Endothelial cell of umbilical vein (primary cell): ENCODE measurements around the gene LTO1. TPM values are rescaled to one million over a fixed set of nuclear protein-coding genes. Genes with fewer than 3 reads are reported as not detected.

Source experiments
- BruUV-seq: library from RNA; stranded (reverse); fragments of 400-500 nt; replicated peaks from 2 replicates; lab custom pipeline; 2021; lab: Mats Ljungman, UMichigan
- CTCF ChIA-PET: fragments of 300-600, 350-600 bp; sonication (Branson Sonifier 250); formaldehyde crosslinking; loops from one replicate; lab custom pipeline; 2021; ENCODE audit warnings: antibody characterized with exemption, inconsistent platforms; lab: Charles Lee
- POLR2A ChIA-PET: fragments of 300-600, 350-600 bp; sonication (Branson Sonifier 250); formaldehyde crosslinking; loops from one replicate; lab custom pipeline; 2021; ENCODE audit warnings: antibody characterized with exemption, inconsistent platforms; lab: Charles Lee
- DNase-seq: peaks from one replicate; pipeline ENCODE4 v3.0.0-alpha.2; 2011; ENCODE audit warnings: low read depth, low spot score
- FAIRE-seq: peaks from 2 replicates; lab custom pipeline; 2011; peaks lifted over from hg19 to GRCh38; lab: Jason Lieb, UNC
- H2AFZ ChIP-seq: 2 replicates; pipeline ENCODE4 v1.6.0; 2012; ENCODE audit warnings: low read depth, low read length, control low read depth, inconsistent platforms
- H3K27ac ChIP-seq: 2 replicates; pipeline ENCODE4 v1.5.1; 2011; ENCODE audit warnings: low read depth, mild to moderate bottlenecking, control low read depth, low read length, moderate library complexity; ENCODE audit not compliant: insufficient read depth
- H3K27me3 ChIP-seq, 2 experiments: 2 replicates each; pipeline versions ENCODE4 v1.6.0 to v1.6.1; 2011; ENCODE audit warnings: low read length in 2 of 2, mixed read lengths in 1 of 2; ENCODE audit not compliant: control insufficient read depth in 2 of 2, insufficient read depth in 2 of 2
- H3K36me3 ChIP-seq, 2 experiments: 2 replicates in 1 of 2; 3 replicates in 1 of 2; pipeline ENCODE4 v1.5.1; 2011; ENCODE audit warnings: low read length in 2 of 2, mild to moderate bottlenecking in 1 of 2, moderate library complexity in 1 of 2; ENCODE audit not compliant: control insufficient read depth in 2 of 2, insufficient read depth in 2 of 2; ENCODE audit errors: extremely low read depth in 1 of 2
- H3K4me1 ChIP-seq: 3 replicates; pipeline ENCODE4 v1.5.1; 2011; ENCODE audit warnings: mild to moderate bottlenecking, low read length; ENCODE audit not compliant: control insufficient read depth, insufficient read depth; ENCODE audit errors: extremely low read depth
- H3K4me2 ChIP-seq: 2 replicates; pipeline ENCODE4 v1.6.1; 2011; ENCODE audit warnings: low read length, control low read depth, mixed read lengths; ENCODE audit not compliant: insufficient read depth
- H3K4me3 ChIP-seq, 3 experiments: fragments of 200-600 bp in 1 of 3; sonication (generic), shearing (Covaris generic) in 1 of 3; replicated peaks in 1 of 3; 2 replicates each; pipeline ENCODE4 v1.5.1; 2011 to 2016; ENCODE audit warnings: control low read depth in 3 of 3, low read length in 3 of 3, mild to moderate bottlenecking in 2 of 3, inconsistent platforms in 1 of 3, low read depth in 1 of 3, moderate library complexity in 1 of 3; ENCODE audit not compliant: insufficient read depth in 1 of 3
- H3K79me2 ChIP-seq: 2 replicates; pipeline ENCODE4 v1.6.0; 2012; ENCODE audit warnings: low read length, inconsistent platforms; ENCODE audit not compliant: control insufficient read depth, insufficient read depth
- H3K9ac ChIP-seq: replicated peaks from 2 replicates; pipeline ENCODE3; 2011; ENCODE audit warnings: low read length, control low read depth; ENCODE audit not compliant: insufficient read depth; ENCODE audit errors: extremely low read depth
- H3K9me1 ChIP-seq: replicated peaks from 3 replicates; pipeline ENCODE4 v1.6.0; 2011; ENCODE audit warnings: mild to moderate bottlenecking, low read length; ENCODE audit not compliant: control insufficient read depth, insufficient read depth; ENCODE audit errors: extremely low read depth
- H3K9me3 ChIP-seq: replicated peaks from 2 replicates; pipeline ENCODE4 v1.5.1; 2012; ENCODE audit warnings: low read length, inconsistent platforms; ENCODE audit not compliant: control insufficient read depth, insufficient read depth
- H4K20me1 ChIP-seq: replicated peaks from 2 replicates; pipeline ENCODE3; 2011; ENCODE audit warnings: mild to moderate bottlenecking, low read length; ENCODE audit not compliant: control insufficient read depth, insufficient read depth; ENCODE audit errors: extremely low read depth
- EZH2 ChIP-seq: IDR thresholded peaks from 2 replicates; pipeline ENCODE4 v1.6.1; 2012; ENCODE audit warnings: borderline replicate concordance, low read depth, mild to moderate bottlenecking, moderate library complexity, low read length, inconsistent platforms; ENCODE audit not compliant: severe bottlenecking
- FOS ChIP-seq: IDR thresholded peaks from 2 replicates; pipeline ENCODE4 v1.6.1; 2011; ENCODE audit warnings: mild to moderate bottlenecking, low read length, moderate library complexity, borderline replicate concordance; ENCODE audit not compliant: insufficient read depth
- GATA2 ChIP-seq: IDR thresholded peaks from 2 replicates; pipeline ENCODE4 v1.7.0; 2011; ENCODE audit warnings: low read depth, mild to moderate bottlenecking, moderate library complexity, mixed read lengths, low read length; ENCODE audit not compliant: insufficient read length, insufficient read depth
- JUN ChIP-seq: IDR thresholded peaks from 2 replicates; pipeline ENCODE4 v1.6.1; 2011; ENCODE audit warnings: borderline replicate concordance, low read depth; ENCODE audit not compliant: insufficient read length, insufficient read depth
- MAX ChIP-seq: IDR thresholded peaks from 2 replicates; pipeline ENCODE4 v1.6.1; 2011; ENCODE audit not compliant: insufficient read depth, insufficient read length
- MYC ChIP-seq: IDR thresholded peaks from one replicate; pipeline ENCODE4 v1.6.1; 2011; ENCODE audit warnings: mild to moderate bottlenecking, low read depth, low read length
- POLR2A ChIP-seq: IDR thresholded peaks from 2 replicates; pipeline ENCODE4 v1.6.1; 2012; ENCODE audit warnings: low read depth, mild to moderate bottlenecking, control low read depth, low read length
- POLR2AphosphoS5 ChIP-seq: IDR thresholded peaks from 2 replicates; pipeline ENCODE4 v1.6.1; 2012; ENCODE audit warnings: low read depth, mild to moderate bottlenecking, control low read depth, low read length, moderate library complexity; ENCODE audit not compliant: insufficient read depth
- dilution Hi-C: fragments of 300-500 bp; cut with MboI; formaldehyde crosslinking; loops from one replicate; pipeline ENCODE4 v1.15.0; 2019; ENCODE audit warnings: low sequenced_read_pairs; ENCODE audit not compliant: extremely low pct_ligation_motif_present
- intact Hi-C: fragments of 100-400 bp; cut with micrococcal nuclease; formaldehyde crosslinking; loops from one replicate; pipeline ENCODE4 v1.10.0; 2022
- polyA plus RNA-seq, 4 experiments: library from polyadenylated mRNA; depleted of rRNA in 3 of 4; stranded (reverse) in 3 of 4; unstranded in 1 of 4; fragments of >200 nt; gene quantifications; 2 replicates each; pipeline versions ENCODE4 v1.2.1 to v1.2.3, GENCODE V29; 2011 to 2012; ENCODE audit warnings: missing spikeins in 1 of 4
- total RNA-seq: library from RNA; stranded (reverse); gene quantifications from 2 replicates; pipeline ENCODE4 v1.2.3, GENCODE V29; 2021
- TF ChIP-seq, protein P1 (sequence below), 2 donors: IDR thresholded peaks; 1 replicate in 1 of 2; 2 replicates in 1 of 2; pipeline ENCODE4 v1.5.1; 2011; ENCODE audit warnings: low read length in 2 of 2, mild to moderate bottlenecking in 2 of 2, moderate library complexity in 2 of 2, control low read depth in 1 of 2, inconsistent platforms in 1 of 2, low read depth in 1 of 2; ENCODE audit not compliant: insufficient read depth in 1 of 2; ENCODE audit errors: extremely low read depth in 1 of 2

The LTO1 gene
- total and polyA plus RNA-seq, 2 donors (not counting 3 experiments of a cell fraction or from before 2014, with no cell fraction given), result 26.8 to 30.9 TPM

GRCh38 chr11:69667619-69668604 is 7.2 kb downstream of the LTO1 start:
- dilution Hi-C loops, result loop anchor here (25.0 kb wide), 1 partner anchor 556 kb away; no protein-coding TSS in a partner anchor
- no peak for FAIRE-seq

More at GRCh38 chr11:69667619-69668604, 7.2 kb downstream of the LTO1 start:
- no peaks in the 10 kb centered on the region for H3K9me1 ChIP-seq
- H3K79me2 ChIP-seq, result peaks cover 4% of the 10 kb centered on the region
- no peak for TF ChIP-seq MYC
- TF ChIP-seq EZH2, result no peak
- no peak for TF ChIP-seq FOS
- TF ChIP-seq JUN, result no peak
- TF ChIP-seq, protein P1, sequence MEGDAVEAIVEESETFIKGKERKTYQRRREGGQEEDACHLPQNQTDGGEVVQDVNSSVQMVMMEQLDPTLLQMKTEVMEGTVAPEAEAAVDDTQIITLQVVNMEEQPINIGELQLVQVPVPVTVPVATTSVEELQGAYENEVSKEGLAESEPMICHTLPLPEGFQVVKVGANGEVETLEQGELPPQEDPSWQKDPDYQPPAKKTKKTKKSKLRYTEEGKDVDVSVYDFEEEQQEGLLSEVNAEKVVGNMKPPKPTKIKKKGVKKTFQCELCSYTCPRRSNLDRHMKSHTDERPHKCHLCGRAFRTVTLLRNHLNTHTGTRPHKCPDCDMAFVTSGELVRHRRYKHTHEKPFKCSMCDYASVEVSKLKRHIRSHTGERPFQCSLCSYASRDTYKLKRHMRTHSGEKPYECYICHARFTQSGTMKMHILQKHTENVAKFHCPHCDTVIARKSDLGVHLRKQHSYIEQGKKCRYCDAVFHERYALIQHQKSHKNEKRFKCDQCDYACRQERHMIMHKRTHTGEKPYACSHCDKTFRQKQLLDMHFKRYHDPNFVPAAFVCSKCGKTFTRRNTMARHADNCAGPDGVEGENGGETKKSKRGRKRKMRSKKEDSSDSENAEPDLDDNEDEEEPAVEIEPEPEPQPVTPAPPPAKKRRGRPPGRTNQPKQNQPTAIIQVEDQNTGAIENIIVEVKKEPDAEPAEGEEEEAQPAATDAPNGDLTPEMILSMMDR (IDR thresholded peaks at IDR 0.05; ENCODE audit: extremely low read depth in 1 of 2, insufficient read depth in 1 of 2, low read depth in 1 of 2, low read length in 2 of 2), result no peak
- no peak for TF ChIP-seq GATA2
- TF ChIP-seq MAX, result no peak
- TF ChIP-seq POLR2A, result no peak
- TF ChIP-seq POLR2AphosphoS5, result no peak
- H3K27ac ChIP-seq, result no peak overlapping the region
- H3K4me2 ChIP-seq, result no peak overlapping the region
- no peaks in the 10 kb centered on the region for H4K20me1 ChIP-seq
- H3K27me3 ChIP-seq, result no peaks in the 10 kb centered on the region
- H3K4me1 ChIP-seq, result no peaks in the 10 kb centered on the region
- ChIA-PET POLR2A (interaction anchor here (0.7 kb wide), 1 partner anchor 1828 kb away, joined by 10 read pairs; no protein-coding TSS in a partner anchor), CTCF (interaction anchor here (1.1 to 5.9 kb wide), 3 partner anchors 10 to 567 kb away, joined by 3 to 137 read pairs (median 47); no protein-coding TSS in a partner anchor)
- H3K36me3 ChIP-seq, result peaks cover 8 to 27% of the 10 kb centered on the region in 2 experiments
- H2AFZ ChIP-seq, result no peak overlapping the region
- intact Hi-C loops, result no loop called here
- no peaks in the 10 kb centered on the region for H3K9me3 ChIP-seq
- H3K4me3 ChIP-seq, result no peak overlapping the region
- no peak overlapping the region for H3K9ac ChIP-seq
- no TSS peak for BruUV-seq
- DNase-seq, result no peak
